HG02623 (cell line): ENCODE results near the gene STAG2.
A peak's percentile ranks its signal among the peaks of the same experiment; 100 is the strongest.

Experiments
- ATAC-seq: cut with Tn5 transposase; IDR thresholded peaks from one replicate; pipeline ENCODE4 v1.9.1; 2021; ENCODE audit warnings: moderate library complexity; ENCODE audit not compliant: unreplicated experiment

STAG2 gene

GRCh38 chrX:123973921-123974320 lies 12.4 kb downstream of the STAG2 start:
- no peak for ATAC-seq

- ATAC-seq = no peak
Observed at GRCh38 chrX:123975180-123975579, 13.7 kb downstream of the STAG2 start.

GRCh38 chrX:123976706-123977316 lies 15.3 kb downstream of the STAG2 start:
- no peak for ATAC-seq

- ATAC-seq = no peak
Observed at GRCh38 chrX:123983240-123983639, 21.7 kb downstream of the STAG2 start.

GRCh38 chrX:123986377-123986776 lies 24.9 kb downstream of the STAG2 start:
- ATAC-seq = no peak

GRCh38 chrX:123988423-123989111 lies 27.1 kb downstream of the STAG2 start:
- no peak for ATAC-seq

- ATAC-seq = no peak
Observed at GRCh38 chrX:123989235-123989634, 27.7 kb downstream of the STAG2 start.

- ATAC-seq = no peak
Observed at GRCh38 chrX:123990169-123990568, 28.7 kb downstream of the STAG2 start.

GRCh38 chrX:123990602-123991001 lies 29.1 kb downstream of the STAG2 start:
- ATAC-seq = no peak

- no peak for ATAC-seq
Observed at GRCh38 chrX:123993326-123993725, 31.8 kb downstream of the STAG2 start.

GRCh38 chrX:123993904-123994635 lies 32.6 kb downstream of the STAG2 start:
- ATAC-seq = no peak

GRCh38 chrX:123994730-123995129 lies 33.2 kb downstream of the STAG2 start:
- no peak for ATAC-seq

- ATAC-seq = no peak
Observed at GRCh38 chrX:124001581-124001980, 40.1 kb downstream of the STAG2 start.

GRCh38 chrX:124005228-124005627 lies 43.7 kb downstream of the STAG2 start:
- no peak for ATAC-seq

- ATAC-seq = peak; percentile 48
Observed at GRCh38 chrX:124010157-124010556, 48.7 kb downstream of the STAG2 start.

GRCh38 chrX:124010566-124010965 lies 49.1 kb downstream of the STAG2 start:
- no peak for ATAC-seq

GRCh38 chrX:124015721-124016120 lies 54.2 kb downstream of the STAG2 start:
- no peak for ATAC-seq

GRCh38 chrX:124016825-124017224 lies 55.3 kb downstream of the STAG2 start:
- ATAC-seq = no peak

GRCh38 chrX:124018023-124018422 lies 56.5 kb downstream of the STAG2 start:
- ATAC-seq = no peak

- no peak for ATAC-seq
Observed at GRCh38 chrX:124023838-124024238, 62.3 kb downstream of the STAG2 start.

GRCh38 chrX:124026529-124026928 lies 65.0 kb downstream of the STAG2 start:
- ATAC-seq = no peak

- ATAC-seq = no peak
Observed at GRCh38 chrX:124028182-124028581, 66.7 kb downstream of the STAG2 start.
